Heart left ventricle (tissue), 16 donors: ENCODE results near the gene SCN1B. TPM values are rescaled to one million over a fixed set of nuclear protein-coding genes. Genes with fewer than 3 reads are reported as not detected.

ENCODE experiments used
- ATAC-seq, 4 donors: fragments of 200-7000 bp; cut with Tn5 transposase; one replicate each; pipeline ENCODE4 v1.9.1; 2020 to 2022; ENCODE audit warnings: moderate library complexity in 4 of 4, mild to moderate bottlenecking in 3 of 4, moderate number of reproducible peaks in 1 of 4
- DNase-seq, 5 donors: peaks; one replicate each; pipeline ENCODE4 v3.0.0-alpha.2; 2020
- H3K27ac ChIP-seq, 12 donors: fragments of 200-600 bp; sonication (generic) in 4 of 12; one replicate each; pipeline versions ENCODE4 v1.5.0 to v1.8.0; 2016 to 2022; ENCODE audit warnings: mild to moderate bottlenecking in 2 of 12
- H3K27me3 ChIP-seq, 9 donors: fragments of 200-600 bp; sonication (generic) in 2 of 9; one replicate each; pipeline versions ENCODE4 v1.5.1 to v1.8.0; 2016 to 2022; ENCODE audit warnings: mild to moderate bottlenecking in 3 of 9
- H3K36me3 ChIP-seq, 9 donors: fragments of 200-600 bp; sonication (generic) in 2 of 9; one replicate each; pipeline versions ENCODE4 v1.5.0 to v1.8.0; 2018 to 2022; ENCODE audit warnings: mild to moderate bottlenecking in 2 of 9
- H3K4me1 ChIP-seq, 12 donors: fragments of 200-600 bp; sonication (generic) in 4 of 12; one replicate each; pipeline versions ENCODE4 v1.5.0 to v1.8.0; 2016 to 2022; ENCODE audit warnings: mild to moderate bottlenecking in 3 of 12
- H3K4me3 ChIP-seq, 12 donors: fragments of 200-600 bp; sonication (generic) in 4 of 12; one replicate each; pipeline versions ENCODE4 v1.5.0 to v1.8.0; 2017 to 2022; ENCODE audit warnings: mild to moderate bottlenecking in 9 of 12, moderate library complexity in 4 of 12
- H3K9me3 ChIP-seq, 12 donors: fragments of 200-600 bp; sonication (generic) in 4 of 12; one replicate each; pipeline versions ENCODE4 v1.5.0 to v1.8.0; 2016 to 2022; ENCODE audit warnings: mild to moderate bottlenecking in 1 of 12
- CTCF ChIP-seq, 12 donors: fragments of 200-600 bp; sonication (generic) in 4 of 12; IDR thresholded peaks; one replicate each; pipeline versions ENCODE4 v1.5.0 to v1.8.0; 2018 to 2022; ENCODE audit warnings: antibody characterized with exemption in 12 of 12, mild to moderate bottlenecking in 5 of 12
- POLR2A ChIP-seq, 2 donors: fragments of 450-650 bp; IDR thresholded peaks; one replicate each; pipeline ENCODE4 v1.6.1; 2017; ENCODE audit warnings: antibody characterized with exemption in 2 of 2, mild to moderate bottlenecking in 2 of 2, moderate library complexity in 2 of 2
- WGBS, 4 donors: extraction: QIAGEN DNeasy Blood & Tissue Kit in 2 of 4; methylation state at CpG; one replicate each; pipeline versions ENCODE4 v1.1.5 to v1.1.7; 2013 to 2018; 5-methylcytosine and 5-hydroxymethylcytosine counted together
- intact Hi-C, 10 donors: fragments of 100-400 bp; cut with DNase I; formaldehyde crosslinking; loops; one replicate each; pipeline versions ENCODE4 v1.11.1 to v1.14.2; 2022
- polyA plus RNA-seq, 2 donors: library from polyadenylated mRNA; stranded (reverse); fragments of 200-250 nt; gene quantifications; one replicate each; pipeline ENCODE4 v1.2.3, GENCODE V29; 2013
- total RNA-seq, 9 donors: library from RNA; depleted of rRNA in 2 of 9; stranded (reverse); fragments of >200 nt in 2 of 9; fragmentation: NEBNext Ultra II Directional in 3 of 9; extraction: Animal tissue kit (Norgen Biotek cat#: 25700) in 3 of 9; gene quantifications; one replicate each; pipeline versions ENCODE4 v1.1.0 to v1.2.4, GENCODE V29; 2016 to 2023
- donor health status: ischemic (EF 13 %, LVEDD 7.1; RV severe dilation, severe dysfunction).
- donor health status: healthy with polysubstance abuse.
- donor health status: DM: no; HTN: yes; CAD: no.
- donor health status: DM: no; HTN: no; CAD: no.
- donor health status: ischemic (EF 25% LVEDD 6.9; RV normal size, moderate dysfunction).
- donor health status: ischemic (EF 25% LVEDD 5.7; RV mildly dilated, moderate dysfunction).
- donor health status: healthy.
- donor health status: DM: yes; HTN: yes; CAD: no.
- donor health status: ischemic (EF 35%, LVEDD 5.7; RV mildly dilated, moderate dysfunction).
- donor health status: nonischemic (EF 11% LVEDD 7.7; RV severe dilation, severe dysfunction).
- donor health status: DM: yes; HTN: yes; CAD: no.
- donor health status: PGD.
- donor health status: ischemic (EF 29% LVEDD 5.4; RV normal size, mild dysfunction).
- donor health status: nonischemic (EF 23%, LVEDD 6.1; RV moderate dilation, normal function).

SCN1B gene
- total and polyA plus RNA-seq, 11 donors: 19.7 to 68.3 (median 32.4) TPM

- 77 to 90% (median 79%) methylated on average over 11 to 16 of the region's 16 CpGs for WGBS, 4 donors
- H3K4me3 ChIP-seq: no peak overlapping the region
- no peak for ATAC-seq
Measured at GRCh38 chr19:35080613-35081170, 50.4 kb downstream of the SCN1B start.

GRCh38 chr19:35081201-35081600 lies 50.9 kb downstream of the SCN1B start:
- 81 to 100% (median 84%) methylated on average over 1 to 6 of the region's 6 CpGs for WGBS, 4 donors
- intact Hi-C loops: no loop called here
- Histone ChIP-seq H3K4me3 (no peak overlapping the region), H3K4me1 (no peaks in the 10 kb centered on the region), H3K27ac (no peak overlapping the region), H3K27me3 (no peaks in the 10 kb centered on the region), H3K36me3 (no peaks in the 10 kb centered on the region), H3K9me3 (no peaks in the 10 kb centered on the region)
- ATAC-seq (no peak), DNase-seq (no peak)
- TF ChIP-seq POLR2A (IDR thresholded peaks at IDR 0.05): no peak
- no peak for TF ChIP-seq CTCF (IDR thresholded peaks at IDR 0.05)

More at GRCh38 chr19:35080613-35081170, 50.4 kb downstream of the SCN1B start:
- no peak for DNase-seq
- no peaks in the 10 kb centered on the region for H3K27me3 ChIP-seq
- no peak overlapping the region for H3K27ac ChIP-seq
- intact Hi-C loops: no loop called here
- TF ChIP-seq CTCF (IDR thresholded peaks at IDR 0.05) (no peak), POLR2A (IDR thresholded peaks at IDR 0.05) (no peak)
- H3K36me3 ChIP-seq: no peaks in the 10 kb centered on the region
- H3K4me1 ChIP-seq: no peaks in the 10 kb centered on the region
- no peaks in the 10 kb centered on the region for H3K9me3 ChIP-seq

- intact Hi-C loops: no loop called here
- Histone ChIP-seq H3K27me3 (no peaks in the 10 kb centered on the region), H3K27ac (no peak overlapping the region), H3K36me3 (no peaks in the 10 kb centered on the region), H3K4me3 (no peak overlapping the region), H3K9me3 (no peaks in the 10 kb centered on the region), H3K4me1 (no peaks in the 10 kb centered on the region)
- TF ChIP-seq CTCF (IDR thresholded peaks at IDR 0.05): no peak
- TF ChIP-seq POLR2A (IDR thresholded peaks at IDR 0.05): no peak
- DNase-seq (no peak), ATAC-seq (no peak)
- 81 to 82% (median 81%) methylated on average over 9 to 15 of the region's 15 CpGs for WGBS, 4 donors
Measured at GRCh38 chr19:35083691-35084508, 53.6 kb downstream of the SCN1B start.

- intact Hi-C loops: no loop called here
- 82 to 91% (median 87%) methylated on average over 3 of the region's 3 CpGs for WGBS, 4 donors
- peaks cover 0 to 2% (median 0%) of the 10 kb centered on the region in 9 donors for H3K27me3 ChIP-seq
- H3K4me1 ChIP-seq: no peaks in the 10 kb centered on the region
- no peaks in the 10 kb centered on the region for H3K9me3 ChIP-seq
- ATAC-seq (no peak), DNase-seq (no peak)
- H3K36me3 ChIP-seq: no peaks in the 10 kb centered on the region
- H3K27ac ChIP-seq: no peak overlapping the region
- TF ChIP-seq CTCF (IDR thresholded peaks at IDR 0.05): no peak
- no peak for TF ChIP-seq POLR2A (IDR thresholded peaks at IDR 0.05)
- no peak overlapping the region for H3K4me3 ChIP-seq
Measured at GRCh38 chr19:35084509-35084762, 54.2 kb downstream of the SCN1B start.
